ENCODE results near the gene GABBR2. TPM values are rescaled to one million over a fixed set of nuclear protein-coding genes. Genes with fewer than 3 reads are reported as not detected.
"Not testable (repeated sequence)": the region's sequence is repeated elsewhere in the genome, so short reads cannot be mapped to it uniquely, and the experiment has no call there.

GABBR2 gene
- total and polyA plus RNA-seq, 8 donors, result 0.41 to 2.3 (median 0.79) TPM

- no peak for TF ChIP-seq CTCF (IDR thresholded peaks at IDR 0.05)
- Histone ChIP-seq H3K4me1 (no peaks in the 10 kb centered on the region), H3K36me3 (no peaks in the 10 kb centered on the region), H3K27me3 (no peaks in the 10 kb centered on the region), H3K4me3 (no peak overlapping the region), H3K27ac (no peak overlapping the region), H3K9me3 (no peaks in the 10 kb centered on the region)
- DNase-seq (no peak), ATAC-seq (no peak)
- intact Hi-C loops (cut with DNase I), result no loop called here
Measured at GRCh38 chr9:98285446-98285845, 423.3 kb downstream of the GABBR2 start.

GRCh38 chr9:98284754-98285153 is 424.0 kb downstream of the GABBR2 start:
- Histone ChIP-seq H3K27ac (no peak overlapping the region), H3K36me3 (no peaks in the 10 kb centered on the region), H3K27me3 (no peaks in the 10 kb centered on the region), H3K9me3 (no peaks in the 10 kb centered on the region), H3K4me1 (no peaks in the 10 kb centered on the region), H3K4me3 (no peak overlapping the region)
- no peak for DNase-seq
- no peak for TF ChIP-seq CTCF (IDR thresholded peaks at IDR 0.05)
- no peak for ATAC-seq
- intact Hi-C loops (cut with DNase I), result no loop called here

- H3K27me3 ChIP-seq; H3K4me3 ChIP-seq; H3K4me1 ChIP-seq; H3K27ac ChIP-seq; H3K36me3 ChIP-seq; DNase-seq; H3K9me3 ChIP-seq; intact Hi-C loops (cut with DNase I); ATAC-seq: not testable (repeated sequence)
Measured at GRCh38 chr9:98283143-98283542, 425.6 kb downstream of the GABBR2 start.

- Histone ChIP-seq H3K4me3 (no peak overlapping the region), H3K4me1 (no peaks in the 10 kb centered on the region), H3K27ac (no peak overlapping the region), H3K36me3 (no peaks in the 10 kb centered on the region), H3K9me3 (no peaks in the 10 kb centered on the region), H3K27me3 (peaks cover 0 to 8% of the 10 kb centered on the region in 2 donors)
- ATAC-seq, result no peak
- TF ChIP-seq CTCF (IDR thresholded peaks at IDR 0.05), result no peak
- DNase-seq, result no peak
- intact Hi-C loops (cut with DNase I), result no loop called here
Measured at GRCh38 chr9:98281281-98281680, 427.5 kb downstream of the GABBR2 start.

GRCh38 chr9:98280574-98280973 is 428.2 kb downstream of the GABBR2 start:
- Histone ChIP-seq H3K4me3 (no peak overlapping the region), H3K36me3 (no peaks in the 10 kb centered on the region), H3K27ac (no peak overlapping the region), H3K9me3 (no peaks in the 10 kb centered on the region), H3K4me1 (no peaks in the 10 kb centered on the region), H3K27me3 (peaks cover 0 to 8% of the 10 kb centered on the region in 2 donors)
- intact Hi-C loops (cut with DNase I), result no loop called here
- DNase-seq (no peak), ATAC-seq (no peak)
- no peak for TF ChIP-seq CTCF (IDR thresholded peaks at IDR 0.05)

GRCh38 chr9:98280162-98280561 is 428.6 kb downstream of the GABBR2 start:
- DNase-seq, result no peak
- TF ChIP-seq CTCF (IDR thresholded peaks at IDR 0.05), result no peak
- no peak for ATAC-seq
- Histone ChIP-seq H3K36me3 (no peaks in the 10 kb centered on the region), H3K4me3 (no peak overlapping the region), H3K9me3 (no peaks in the 10 kb centered on the region), H3K27ac (no peak overlapping the region), H3K4me1 (no peaks in the 10 kb centered on the region), H3K27me3 (peaks cover 0 to 8% of the 10 kb centered on the region in 2 donors)
- intact Hi-C loops (cut with DNase I), result no loop called here

Data from left lung (tissue), 10 donors.